Keratinocyte (primary cell): Measurements from ENCODE around the gene VPS50. TPM values are rescaled to one million over a fixed set of nuclear protein-coding genes. Genes with fewer than 3 reads are reported as not detected.

Experiments
- DNase-seq: peaks from one replicate; pipeline ENCODE4 v3.0.0-alpha.2; 2011; ENCODE audit warnings: low read depth, missing footprints, low spot score
- FAIRE-seq: peaks from 2 replicates; lab custom pipeline; 2011; peaks lifted over from hg19 to GRCh38; lab: Jason Lieb, UNC
- H2AFZ ChIP-seq: 2 replicates; pipeline ENCODE4 v1.6.0; 2012; ENCODE audit warnings: low read length, control low read depth, inconsistent platforms; ENCODE audit not compliant: control insufficient read depth
- H3K27ac ChIP-seq: 2 replicates; pipeline ENCODE4 v1.5.1; 2011; ENCODE audit warnings: low read length; ENCODE audit not compliant: control insufficient read depth, insufficient read depth
- H3K27me3 ChIP-seq: 3 replicates; pipeline ENCODE4 v1.6.0; 2011; ENCODE audit warnings: low read length; ENCODE audit not compliant: control insufficient read depth, insufficient read depth; ENCODE audit errors: extremely low read depth
- H3K36me3 ChIP-seq, 2 experiments: 2 replicates in 1 of 2; 3 replicates in 1 of 2; pipeline ENCODE4 v1.5.1; 2011; ENCODE audit warnings: low read length in 2 of 2, mild to moderate bottlenecking in 1 of 2; ENCODE audit not compliant: control insufficient read depth in 2 of 2, insufficient read depth in 2 of 2; ENCODE audit errors: extremely low read depth in 1 of 2
- H3K4me1 ChIP-seq: 3 replicates; pipeline ENCODE4 v1.5.1; 2011; ENCODE audit warnings: low read length; ENCODE audit not compliant: control insufficient read depth, insufficient read depth; ENCODE audit errors: extremely low read depth
- H3K4me2 ChIP-seq: 3 replicates; pipeline ENCODE4 v1.6.0; 2011; ENCODE audit warnings: low read depth, low read length; ENCODE audit not compliant: control insufficient read depth, insufficient read depth; ENCODE audit errors: extremely low read depth
- H3K4me3 ChIP-seq, 3 experiments: fragments of 200-600 bp in 1 of 3; sonication (generic) in 1 of 3; 2 replicates in 2 of 3; 3 replicates in 1 of 3; pipeline ENCODE4 v1.5.1; 2011 to 2016; ENCODE audit warnings: low read length in 3 of 3, mild to moderate bottlenecking in 3 of 3, control low read depth in 2 of 3, inconsistent platforms in 1 of 3, low read depth in 1 of 3, mixed read lengths in 1 of 3, mixed run types in 1 of 3, moderate library complexity in 1 of 3; ENCODE audit not compliant: control insufficient read depth in 2 of 3, insufficient read depth in 2 of 3; ENCODE audit errors: extremely low read depth in 1 of 3
- H3K79me2 ChIP-seq: 2 replicates; pipeline ENCODE4 v1.6.0; 2012; ENCODE audit warnings: low read length; ENCODE audit not compliant: control insufficient read depth, insufficient read depth
- H3K9ac ChIP-seq: 3 replicates; pipeline ENCODE4 v1.6.0; 2011; ENCODE audit warnings: low read length; ENCODE audit not compliant: control insufficient read depth, insufficient read depth; ENCODE audit errors: extremely low read depth
- H3K9me1 ChIP-seq: 3 replicates; pipeline ENCODE4 v1.6.0; 2011; ENCODE audit warnings: low read length; ENCODE audit not compliant: control insufficient read depth, insufficient read depth; ENCODE audit errors: extremely low read depth
- H3K9me3 ChIP-seq: 2 replicates; pipeline ENCODE4 v1.5.1; 2012; ENCODE audit warnings: low read depth, low read length; ENCODE audit not compliant: control insufficient read depth
- H4K20me1 ChIP-seq: 3 replicates; pipeline ENCODE4 v1.6.0; 2011; ENCODE audit warnings: low read length; ENCODE audit not compliant: control insufficient read depth, insufficient read depth; ENCODE audit errors: extremely low read depth
- CTCF ChIP-seq, 3 experiments: IDR thresholded peaks in 1 of 3; conservative IDR thresholded peaks in 1 of 3; optimal IDR thresholded peaks in 1 of 3; 2 replicates in 2 of 3; 3 replicates in 1 of 3; pipeline versions ENCODE3 to v1.5.1; 2011; ENCODE audit warnings: low read length in 3 of 3, mild to moderate bottlenecking in 3 of 3, moderate library complexity in 2 of 3, control low read depth in 1 of 3, inconsistent platforms in 1 of 3; ENCODE audit not compliant: insufficient read depth in 2 of 3; ENCODE audit errors: extremely low read depth in 1 of 3
- EZH2 ChIP-seq: IDR thresholded peaks from one replicate; pipeline ENCODE4 v1.6.1; 2012; ENCODE audit warnings: inconsistent platforms, mild to moderate bottlenecking, low read length, moderate library complexity
- dilution Hi-C: fragments of 300-500 bp; cut with MboI; formaldehyde crosslinking; loops from one replicate; pipeline ENCODE4 v1.7.0; 2020; ENCODE audit warnings: low sequenced_read_pairs; ENCODE audit not compliant: extremely low pct_ligation_motif_present
- polyA plus RNA-seq, 5 experiments: library from polyadenylated mRNA; depleted of rRNA in 3 of 5; stranded (reverse) in 3 of 5; stranded (forward) in 1 of 5; unstranded in 1 of 5; fragments of >200 nt; gene quantifications; 1 replicate in 1 of 5; 2 replicates in 3 of 5; 3 replicates in 1 of 5; pipeline versions ENCODE4 v1.2.1 to v1.2.3, GENCODE V29; 2011 to 2012; ENCODE audit warnings: missing spikeins in 2 of 5, low read depth in 1 of 5, low replicate concordance in 1 of 5

Gene VPS50
- polyA plus RNA-seq, 1 donor (not counting 4 experiments of a cell fraction or from before 2014, with no cell fraction given) = 17.0 TPM

GRCh38 chr7:93239824-93240223 lies 7.7 kb downstream of the VPS50 start:
- Histone ChIP-seq H3K79me2 (peaks cover 4% of the 10 kb centered on the region), H3K9ac (no peak overlapping the region), H3K4me1 (no peaks in the 10 kb centered on the region), H3K4me2 (no peak overlapping the region), H3K36me3 (no peaks in the 10 kb centered on the region), H3K4me3 (no peak overlapping the region), H3K27me3 (no peaks in the 10 kb centered on the region), H3K9me3 (no peaks in the 10 kb centered on the region), H2AFZ (no peak overlapping the region), H4K20me1 (no peaks in the 10 kb centered on the region), H3K27ac (no peak overlapping the region), H3K9me1 (no peaks in the 10 kb centered on the region)
- TF ChIP-seq EZH2 (no peak), CTCF (optimal IDR thresholded peaks at IDR 0.05 in 1 of 3, IDR thresholded peaks at IDR 0.05 in 1 of 3, conservative IDR thresholded peaks at IDR 0.05 in 1 of 3; ENCODE audit: extremely low read depth in 1 of 3, insufficient read depth in 2 of 3, low read length in 3 of 3) (no peak)
- DNase-seq = no peak
- FAIRE-seq = no peak
- dilution Hi-C loops = no loop called here

- H3K9me3 ChIP-seq = no peaks in the 10 kb centered on the region
- DNase-seq (no peak), FAIRE-seq (no peak)
- H3K27me3 ChIP-seq = no peaks in the 10 kb centered on the region
- no peaks in the 10 kb centered on the region for H4K20me1 ChIP-seq
- H2AFZ ChIP-seq = no peak overlapping the region
- no peak overlapping the region for H3K9ac ChIP-seq
- no peak overlapping the region for H3K4me3 ChIP-seq
- H3K4me1 ChIP-seq = no peaks in the 10 kb centered on the region
- H3K27ac ChIP-seq = no peak overlapping the region
- dilution Hi-C loops = no loop called here
- no peak overlapping the region for H3K4me2 ChIP-seq
- H3K79me2 ChIP-seq = no peaks in the 10 kb centered on the region
- H3K36me3 ChIP-seq = no peaks in the 10 kb centered on the region
- no peaks in the 10 kb centered on the region for H3K9me1 ChIP-seq
- TF ChIP-seq EZH2 = no peak
Observed at GRCh38 chr7:93242106-93242505, 9.9 kb downstream of the VPS50 start.
